ENCODE measurements around the gene XPNPEP1.

XPNPEP1 gene

DNA sequence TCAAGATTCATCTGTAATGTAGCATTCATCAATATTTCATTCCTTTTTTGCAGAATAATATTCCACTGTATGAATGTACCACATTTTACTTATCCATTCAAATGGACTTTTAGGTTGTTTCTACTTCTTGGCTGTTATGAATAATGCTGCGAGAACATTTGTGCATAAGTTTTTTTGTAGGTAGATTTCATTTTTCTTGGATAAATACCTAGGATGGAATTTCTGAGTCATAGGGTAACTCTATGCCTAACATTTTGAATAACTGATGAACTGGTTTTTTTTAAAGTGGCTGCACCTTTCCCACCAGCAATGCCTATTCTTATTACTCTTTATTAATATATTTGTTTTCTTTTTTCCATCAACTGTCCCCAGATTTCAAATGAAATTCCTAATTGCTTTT, 9.1 kb upstream of the XPNPEP1 start:
- DNase-seq (ENCODE audit: extremely low read depth, insufficient read length) = no peak
- Histone ChIP-seq H3K4me3 (replicated peaks; ENCODE audit: low read depth, low read length) (no peak overlapping the region), H3K27me3 (replicated peaks; ENCODE audit: control insufficient read depth, insufficient read depth, low read length) (no peaks in the 10 kb centered on the region), H3K36me3 (ENCODE audit: control insufficient read depth, insufficient read depth, low read length) (no peaks in the 10 kb centered on the region)
- TF ChIP-seq, protein P1, sequence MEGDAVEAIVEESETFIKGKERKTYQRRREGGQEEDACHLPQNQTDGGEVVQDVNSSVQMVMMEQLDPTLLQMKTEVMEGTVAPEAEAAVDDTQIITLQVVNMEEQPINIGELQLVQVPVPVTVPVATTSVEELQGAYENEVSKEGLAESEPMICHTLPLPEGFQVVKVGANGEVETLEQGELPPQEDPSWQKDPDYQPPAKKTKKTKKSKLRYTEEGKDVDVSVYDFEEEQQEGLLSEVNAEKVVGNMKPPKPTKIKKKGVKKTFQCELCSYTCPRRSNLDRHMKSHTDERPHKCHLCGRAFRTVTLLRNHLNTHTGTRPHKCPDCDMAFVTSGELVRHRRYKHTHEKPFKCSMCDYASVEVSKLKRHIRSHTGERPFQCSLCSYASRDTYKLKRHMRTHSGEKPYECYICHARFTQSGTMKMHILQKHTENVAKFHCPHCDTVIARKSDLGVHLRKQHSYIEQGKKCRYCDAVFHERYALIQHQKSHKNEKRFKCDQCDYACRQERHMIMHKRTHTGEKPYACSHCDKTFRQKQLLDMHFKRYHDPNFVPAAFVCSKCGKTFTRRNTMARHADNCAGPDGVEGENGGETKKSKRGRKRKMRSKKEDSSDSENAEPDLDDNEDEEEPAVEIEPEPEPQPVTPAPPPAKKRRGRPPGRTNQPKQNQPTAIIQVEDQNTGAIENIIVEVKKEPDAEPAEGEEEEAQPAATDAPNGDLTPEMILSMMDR (IDR thresholded peaks at IDR 0.05; ENCODE audit: insufficient read depth, low read length, poor library complexity, severe bottlenecking) = no peak

DNA sequence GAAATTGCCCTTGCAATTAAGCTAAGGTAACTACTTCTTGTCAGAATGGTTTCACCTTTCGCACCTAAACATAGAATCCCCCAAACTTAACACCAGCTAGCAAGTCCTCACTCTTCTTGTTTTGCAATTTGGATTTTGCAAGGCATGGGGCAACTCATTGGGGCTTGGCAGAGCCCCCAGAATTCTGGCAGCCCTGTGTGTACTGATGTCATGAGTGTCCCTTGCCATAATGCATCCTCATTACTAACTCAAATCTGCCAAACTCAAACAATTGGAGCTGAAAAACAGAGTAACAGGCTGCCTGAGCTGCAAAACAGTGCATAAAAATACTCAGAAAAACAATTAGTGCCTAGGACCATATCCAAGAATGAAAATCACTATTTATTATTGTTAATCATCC, 7.9 kb upstream of the XPNPEP1 start:
- no peak for DNase-seq (ENCODE audit: extremely low read depth, insufficient read length)

DNA sequence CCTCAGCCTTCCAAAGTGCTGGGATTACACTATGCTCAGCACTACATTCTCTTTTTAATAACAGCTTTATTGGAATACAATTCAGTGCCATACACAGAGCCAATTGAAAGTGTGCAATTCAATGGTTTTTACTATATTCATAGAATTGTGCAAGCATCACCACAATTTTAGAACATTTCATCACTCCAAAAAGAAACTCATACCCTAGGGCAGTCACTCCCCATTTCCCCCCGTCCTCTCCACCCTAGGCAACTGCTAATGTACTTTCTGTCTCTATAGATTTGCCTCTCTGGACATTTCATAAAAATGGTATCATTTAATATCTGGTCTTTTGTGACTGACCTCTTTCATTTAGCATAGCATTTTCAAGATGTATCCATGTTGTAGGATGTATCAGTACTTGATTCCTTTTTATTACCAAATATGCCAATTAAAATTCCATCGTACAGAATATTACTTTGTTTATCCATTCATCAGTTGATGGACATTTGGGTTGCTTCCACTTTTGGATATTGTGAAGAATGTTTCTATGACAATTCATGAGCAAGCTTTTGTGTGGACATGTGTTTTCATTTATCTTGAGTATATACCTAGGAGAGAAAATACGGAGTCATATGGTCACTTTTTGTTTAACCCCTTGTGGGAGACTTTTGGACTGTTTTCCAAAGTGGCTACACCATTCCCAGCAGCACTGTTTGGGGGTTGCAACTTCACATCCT, 6.3 kb upstream of the XPNPEP1 start:
- Histone ChIP-seq H3K4me3 (replicated peaks; ENCODE audit: low read depth, low read length) (no peak overlapping the region), H3K36me3 (ENCODE audit: control insufficient read depth, insufficient read depth, low read length) (no peaks in the 10 kb centered on the region), H3K27me3 (replicated peaks; ENCODE audit: control insufficient read depth, insufficient read depth, low read length) (no peaks in the 10 kb centered on the region)
- TF ChIP-seq, protein P1 (IDR thresholded peaks at IDR 0.05; ENCODE audit: insufficient read depth, low read length, poor library complexity, severe bottlenecking) = no peak
- DNase-seq (ENCODE audit: extremely low read depth, insufficient read length) = no peak

More for the DNA sequence above, 7.9 kb upstream of the XPNPEP1 start:
- H3K36me3 ChIP-seq (ENCODE audit: control insufficient read depth, insufficient read depth, low read length) = no peaks in the 10 kb centered on the region
- H3K4me3 ChIP-seq (replicated peaks; ENCODE audit: low read depth, low read length) = no peak overlapping the region
- H3K27me3 ChIP-seq (replicated peaks; ENCODE audit: control insufficient read depth, insufficient read depth, low read length) = no peaks in the 10 kb centered on the region
- TF ChIP-seq, protein P1 (IDR thresholded peaks at IDR 0.05; ENCODE audit: insufficient read depth, low read length, poor library complexity, severe bottlenecking) = no peak

DNA sequence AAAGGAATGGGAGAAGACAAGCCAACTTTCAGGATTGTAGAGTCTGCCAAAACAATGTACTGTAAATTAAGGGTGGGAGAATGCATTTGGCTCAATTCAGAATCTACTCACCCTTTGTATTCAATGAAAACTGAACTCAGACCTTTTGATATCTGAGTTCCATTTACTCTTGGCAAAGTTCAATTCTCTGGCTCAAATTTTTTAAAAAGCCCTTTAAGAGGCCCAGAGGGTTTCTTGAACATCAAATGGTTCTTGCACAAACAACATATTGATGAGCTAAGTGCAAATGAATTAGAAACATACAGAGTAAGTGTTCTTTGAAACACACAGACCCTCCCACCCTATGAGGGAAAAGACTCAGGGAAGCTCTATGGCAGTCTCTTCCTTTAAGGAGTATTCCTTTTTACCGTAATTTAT, 5.2 kb upstream of the XPNPEP1 start:
- Histone ChIP-seq H3K27me3 (replicated peaks; ENCODE audit: control insufficient read depth, insufficient read depth, low read length) (no peaks in the 10 kb centered on the region), H3K4me3 (replicated peaks; ENCODE audit: low read depth, low read length) (no peak overlapping the region), H3K36me3 (ENCODE audit: control insufficient read depth, insufficient read depth, low read length) (no peaks in the 10 kb centered on the region)
- TF ChIP-seq, protein P1 (IDR thresholded peaks at IDR 0.05; ENCODE audit: insufficient read depth, low read length, poor library complexity, severe bottlenecking) = no peak
- no peak for DNase-seq (ENCODE audit: extremely low read depth, insufficient read length)

DNA sequence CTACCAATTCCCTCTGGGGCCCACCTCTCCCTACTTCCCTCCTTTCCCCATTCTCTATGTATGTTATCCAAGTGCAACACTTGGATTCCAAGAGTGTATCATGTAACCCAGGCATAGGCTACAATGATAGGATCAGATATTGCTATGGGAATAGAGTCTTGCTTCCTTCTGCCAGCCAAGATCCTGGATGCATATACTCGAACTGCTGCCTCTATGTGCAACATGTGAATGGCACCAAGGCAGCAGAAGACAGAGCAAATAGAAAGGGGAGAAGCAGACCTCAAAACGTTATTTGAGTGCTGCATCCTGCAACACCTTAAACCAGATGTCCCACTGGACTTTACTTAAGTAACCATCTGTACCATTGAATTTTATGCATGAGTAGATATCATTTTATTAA, 3.5 kb upstream of the XPNPEP1 start:
- TF ChIP-seq, protein P1 (IDR thresholded peaks at IDR 0.05; ENCODE audit: insufficient read depth, low read length, poor library complexity, severe bottlenecking) = no peak
- no peak for DNase-seq (ENCODE audit: extremely low read depth, insufficient read length)
- Histone ChIP-seq H3K4me3 (replicated peaks; ENCODE audit: low read depth, low read length) (no peak overlapping the region), H3K27me3 (replicated peaks; ENCODE audit: control insufficient read depth, insufficient read depth, low read length) (no peaks in the 10 kb centered on the region), H3K36me3 (ENCODE audit: control insufficient read depth, insufficient read depth, low read length) (no peaks in the 10 kb centered on the region)
